Ishikawa (cell line): Measurements from ENCODE around the gene BAAT.

ENCODE experiments used
- YY1 ChIP-seq: IDR thresholded peaks from 2 replicates; pipeline ENCODE4 v1.6.1; 2012; ENCODE audit warnings: low read depth
- ZBTB7A ChIP-seq: IDR thresholded peaks from 2 replicates; pipeline ENCODE4 v1.6.1; 2012; ENCODE audit warnings: low read depth
- TF ChIP-seq, protein P1 (sequence below): IDR thresholded peaks from 2 replicates; pipeline ENCODE4 v1.6.1; 2012; ENCODE audit warnings: low read depth, mild to moderate bottlenecking

DNA sequence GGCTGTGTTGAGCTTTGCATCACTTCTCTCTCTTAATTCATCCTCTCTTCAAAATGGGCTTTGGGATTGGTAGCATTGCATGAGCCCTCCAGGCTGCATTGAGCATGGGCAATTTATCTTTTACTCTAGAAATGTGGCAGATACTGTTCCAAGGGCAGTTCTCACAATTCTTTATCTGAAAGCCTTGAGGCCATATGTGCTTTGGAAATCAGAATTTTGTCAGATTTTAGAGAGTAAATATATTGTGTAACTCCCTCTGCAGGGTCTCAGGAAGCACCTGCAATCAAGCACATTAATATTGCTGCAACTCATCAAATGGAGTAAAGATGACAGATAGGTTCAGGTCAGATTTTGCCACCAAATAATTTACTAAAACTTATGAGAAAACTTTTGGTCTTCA lies 33.2 kb upstream of the BAAT start:
- TF ChIP-seq YY1: no peak
- TF ChIP-seq ZBTB7A: no peak
- TF ChIP-seq, protein P1, sequence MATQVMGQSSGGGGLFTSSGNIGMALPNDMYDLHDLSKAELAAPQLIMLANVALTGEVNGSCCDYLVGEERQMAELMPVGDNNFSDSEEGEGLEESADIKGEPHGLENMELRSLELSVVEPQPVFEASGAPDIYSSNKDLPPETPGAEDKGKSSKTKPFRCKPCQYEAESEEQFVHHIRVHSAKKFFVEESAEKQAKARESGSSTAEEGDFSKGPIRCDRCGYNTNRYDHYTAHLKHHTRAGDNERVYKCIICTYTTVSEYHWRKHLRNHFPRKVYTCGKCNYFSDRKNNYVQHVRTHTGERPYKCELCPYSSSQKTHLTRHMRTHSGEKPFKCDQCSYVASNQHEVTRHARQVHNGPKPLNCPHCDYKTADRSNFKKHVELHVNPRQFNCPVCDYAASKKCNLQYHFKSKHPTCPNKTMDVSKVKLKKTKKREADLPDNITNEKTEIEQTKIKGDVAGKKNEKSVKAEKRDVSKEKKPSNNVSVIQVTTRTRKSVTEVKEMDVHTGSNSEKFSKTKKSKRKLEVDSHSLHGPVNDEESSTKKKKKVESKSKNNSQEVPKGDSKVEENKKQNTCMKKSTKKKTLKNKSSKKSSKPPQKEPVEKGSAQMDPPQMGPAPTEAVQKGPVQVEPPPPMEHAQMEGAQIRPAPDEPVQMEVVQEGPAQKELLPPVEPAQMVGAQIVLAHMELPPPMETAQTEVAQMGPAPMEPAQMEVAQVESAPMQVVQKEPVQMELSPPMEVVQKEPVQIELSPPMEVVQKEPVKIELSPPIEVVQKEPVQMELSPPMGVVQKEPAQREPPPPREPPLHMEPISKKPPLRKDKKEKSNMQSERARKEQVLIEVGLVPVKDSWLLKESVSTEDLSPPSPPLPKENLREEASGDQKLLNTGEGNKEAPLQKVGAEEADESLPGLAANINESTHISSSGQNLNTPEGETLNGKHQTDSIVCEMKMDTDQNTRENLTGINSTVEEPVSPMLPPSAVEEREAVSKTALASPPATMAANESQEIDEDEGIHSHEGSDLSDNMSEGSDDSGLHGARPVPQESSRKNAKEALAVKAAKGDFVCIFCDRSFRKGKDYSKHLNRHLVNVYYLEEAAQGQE: no peak
